ENCODE results near the gene RAD1.

- TF ChIP-seq CTCF (IDR thresholded peaks at IDR 0.05) (no peak), GTF2I (CRISPR knock-in tag; conservative IDR thresholded peaks at IDR 0.05) (no peak)
These were observed 16.2 kb downstream of the RAD1 start for GRCh38 chr5:34899066-34899465.
